Neural progenitor cell (in vitro differentiated cells): Measurements from ENCODE around the gene TXNRD1. TPM values are rescaled to one million over a fixed set of nuclear protein-coding genes. Genes with fewer than 3 reads are reported as not detected.

ENCODE experiments used
- DNase-seq: peaks from one replicate; pipeline ENCODE4 v3.0.0-alpha.2; 2016; ENCODE audit warnings: low spot score
- H2AFZ ChIP-seq: fragments of 200-600 bp; sonication (generic); replicated peaks from 2 replicates; pipeline ENCODE4 v1.6.1; 2016; ENCODE audit warnings: antibody characterized with exemption
- H3F3A ChIP-seq: fragments of 200-600 bp; sonication (generic); 2 replicates; pipeline ENCODE4 v1.6.1; 2016; ENCODE audit warnings: antibody characterized with exemption, low read depth
- H3K27ac ChIP-seq: fragments of 200-600 bp; sonication (generic); 2 replicates; pipeline ENCODE4 v1.5.1; 2016; ENCODE audit warnings: mild to moderate bottlenecking
- H3K27me3 ChIP-seq: fragments of 200-600 bp; sonication (generic); 2 replicates; pipeline ENCODE4 v1.6.1; 2016; ENCODE audit warnings: mild to moderate bottlenecking, moderate library complexity
- H3K36me3 ChIP-seq: fragments of 200-600 bp; sonication (generic); 2 replicates; pipeline ENCODE4 v1.5.1; 2016
- H3K4me1 ChIP-seq: fragments of 200-600 bp; sonication (generic); 2 replicates; pipeline ENCODE4 v1.6.1; 2016; ENCODE audit warnings: mixed run types
- H3K4me2 ChIP-seq: fragments of 200-600 bp; sonication (generic); 2 replicates; pipeline ENCODE4 v1.6.1; 2016
- H3K4me3 ChIP-seq: fragments of 200-600 bp; sonication (generic); 2 replicates; pipeline ENCODE4 v1.5.1; 2016
- H3K79me2 ChIP-seq: fragments of 200-600 bp; sonication (generic); 2 replicates; pipeline ENCODE4 v1.6.1; 2016; ENCODE audit warnings: low read depth
- H3K9ac ChIP-seq: fragments of 200-600 bp; sonication (generic); 2 replicates; pipeline ENCODE4 v1.6.1; 2016
- H3K9me3 ChIP-seq: fragments of 200-600 bp; sonication (generic); 2 replicates; pipeline ENCODE4 v1.5.1; 2016; ENCODE audit warnings: low read depth
- H4K20me1 ChIP-seq: fragments of 200-600 bp; sonication (generic); 2 replicates; pipeline ENCODE4 v1.6.1; 2016; ENCODE audit warnings: low read depth
- H3K27ac Mint-ChIP-seq: 3 replicates; pipeline ENCODE4 v1.8.0; 2021; ENCODE audit warnings: mixed read lengths
- H3K27me3 Mint-ChIP-seq: 2 replicates; pipeline ENCODE4 v1.8.0; 2022; ENCODE audit warnings: low read depth, mild to moderate bottlenecking, inconsistent platforms, moderate library complexity, mixed read lengths; ENCODE audit not compliant: insufficient read depth
- H3K36me3 Mint-ChIP-seq: 3 replicates; pipeline ENCODE4 v1.8.0; 2021; ENCODE audit warnings: mixed read lengths
- H3K4me1 Mint-ChIP-seq: 3 replicates; pipeline ENCODE4 v1.8.0; 2021; ENCODE audit warnings: mixed read lengths
- H3K4me3 Mint-ChIP-seq: 3 replicates; pipeline ENCODE4 v1.8.0; 2021; ENCODE audit warnings: mild to moderate bottlenecking, moderate library complexity, mixed read lengths
- H3K9me3 Mint-ChIP-seq: 3 replicates; pipeline ENCODE4 v1.8.0; 2020; ENCODE audit warnings: mixed read lengths
- CTCF ChIP-seq: fragments of 200-600 bp; sonication (generic); IDR thresholded peaks from 2 replicates; pipeline ENCODE4 v1.5.1; 2017; ENCODE audit warnings: antibody characterized with exemption, mild to moderate bottlenecking
- EZH2 ChIP-seq: fragments of 200-600 bp; sonication (generic); IDR thresholded peaks from 2 replicates; pipeline ENCODE4 v1.6.1; 2017; ENCODE audit warnings: antibody characterized with exemption, mild to moderate bottlenecking, moderate library complexity
- EZH2phosphoT487 ChIP-seq: fragments of 200-600 bp; sonication (generic); IDR thresholded peaks from 2 replicates; pipeline ENCODE4 v1.6.1; 2017; ENCODE audit warnings: antibody characterized with exemption
- total RNA-seq: library from RNA; depleted of rRNA; stranded (reverse); fragments of >200 nt; gene quantifications from 2 replicates; pipeline ENCODE4 v1.2.3, GENCODE V29; 2015; ENCODE audit warnings: low replicate concordance

Gene TXNRD1
- total RNA-seq, 1 donor from 2014 or later, result 99.8 TPM

GRCh38 chr12:104354167-104354867, 138.7 kb downstream of the TXNRD1 start:
- no peaks in the 10 kb centered on the region for H3K9me3 Mint-ChIP-seq
- H3K36me3 Mint-ChIP-seq, result peaks cover 13% of the 10 kb centered on the region
- no peak for DNase-seq
- Histone ChIP-seq H3F3A (no peaks in the 10 kb centered on the region), H3K4me3 (no peak overlapping the region), H3K9me3 (no peaks in the 10 kb centered on the region), H3K4me1 (no peaks in the 10 kb centered on the region), H3K36me3 (peaks cover 1% of the 10 kb centered on the region), H3K27ac (no peak overlapping the region), H2AFZ (no peak overlapping the region), H3K9ac (no peak overlapping the region), H3K4me2 (no peak overlapping the region), H4K20me1 (no peaks in the 10 kb centered on the region), H3K27me3 (no peaks in the 10 kb centered on the region), H3K79me2 (no peaks in the 10 kb centered on the region)
- peaks cover 4% of the 10 kb centered on the region for H3K27me3 Mint-ChIP-seq
- TF ChIP-seq EZH2phosphoT487, result no peak
- no peak for TF ChIP-seq CTCF
- TF ChIP-seq EZH2, result no peak
- no peak overlapping the region for H3K27ac Mint-ChIP-seq
- H3K4me1 Mint-ChIP-seq, result no peaks in the 10 kb centered on the region
- H3K4me3 Mint-ChIP-seq, result no peak overlapping the region

- Mint-ChIP-seq H3K27ac (no peak overlapping the region), H3K4me1 (no peaks in the 10 kb centered on the region), H3K4me3 (no peak overlapping the region), H3K27me3 (peaks cover 4% of the 10 kb centered on the region), H3K36me3 (peaks cover 9% of the 10 kb centered on the region), H3K9me3 (no peaks in the 10 kb centered on the region)
- no peaks in the 10 kb centered on the region for H4K20me1 ChIP-seq
- no peaks in the 10 kb centered on the region for H3K27me3 ChIP-seq
- H3K27ac ChIP-seq, result no peak overlapping the region
- DNase-seq, result no peak
- no peaks in the 10 kb centered on the region for H3K36me3 ChIP-seq
- no peaks in the 10 kb centered on the region for H3K4me1 ChIP-seq
- H3K4me3 ChIP-seq, result no peak overlapping the region
- H3F3A ChIP-seq, result no peaks in the 10 kb centered on the region
- H3K9me3 ChIP-seq, result no peaks in the 10 kb centered on the region
- TF ChIP-seq CTCF, result no peak
- no peak for TF ChIP-seq EZH2
- no peak for TF ChIP-seq EZH2phosphoT487
- no peak overlapping the region for H3K4me2 ChIP-seq
- no peak overlapping the region for H2AFZ ChIP-seq
- H3K79me2 ChIP-seq, result no peaks in the 10 kb centered on the region
- no peak overlapping the region for H3K9ac ChIP-seq
Observed at GRCh38 chr12:104354868-104355570, 139.4 kb downstream of the TXNRD1 start.

GRCh38 chr12:104355630-104356029, 140.1 kb downstream of the TXNRD1 start:
- no peak overlapping the region for H3K4me2 ChIP-seq
- H3K36me3 Mint-ChIP-seq, result peaks cover 11% of the 10 kb centered on the region
- TF ChIP-seq CTCF, result no peak
- no peak for TF ChIP-seq EZH2phosphoT487
- TF ChIP-seq EZH2, result no peak
- peaks cover 4% of the 10 kb centered on the region for H3K27me3 Mint-ChIP-seq
- no peaks in the 10 kb centered on the region for H3K4me1 Mint-ChIP-seq
- H4K20me1 ChIP-seq, result no peaks in the 10 kb centered on the region
- no peak overlapping the region for H3K4me3 Mint-ChIP-seq
- no peak overlapping the region for H3K4me3 ChIP-seq
- no peak overlapping the region for H3K27ac ChIP-seq
- no peaks in the 10 kb centered on the region for H3K9me3 ChIP-seq
- peaks cover 1% of the 10 kb centered on the region for H3K9me3 Mint-ChIP-seq
- no peak overlapping the region for H2AFZ ChIP-seq
- no peaks in the 10 kb centered on the region for H3K79me2 ChIP-seq
- no peak overlapping the region for H3K9ac ChIP-seq
- DNase-seq, result no peak
- H3K27ac Mint-ChIP-seq, result no peak overlapping the region
- H3F3A ChIP-seq, result no peaks in the 10 kb centered on the region
- H3K36me3 ChIP-seq, result no peaks in the 10 kb centered on the region
- H3K4me1 ChIP-seq, result no peaks in the 10 kb centered on the region
- H3K27me3 ChIP-seq, result no peaks in the 10 kb centered on the region
